HUDEP-2 (cell line): ENCODE measurements around the gene DPP9.

Experiments
- DNase-seq, 76 experiments: peaks; one replicate each; lab custom pipeline; 2025; ENCODE audit not compliant: unreplicated experiment in 76 of 76; lab: John Stamatoyannopoulos, UW

Gene DPP9

GRCh38 chr19:4742723-4743646 lies 19.3 kb upstream of the DPP9 start:
- DNase-seq: no peak

GRCh38 chr19:4740092-4740491 lies 16.4 kb upstream of the DPP9 start:
- DNase-seq: no peak

- no peak for DNase-seq
These were observed 15.1 kb upstream of the DPP9 start for GRCh38 chr19:4738734-4739133.

GRCh38 chr19:4737955-4738600 lies 14.4 kb upstream of the DPP9 start:
- DNase-seq: no peak

DNA sequence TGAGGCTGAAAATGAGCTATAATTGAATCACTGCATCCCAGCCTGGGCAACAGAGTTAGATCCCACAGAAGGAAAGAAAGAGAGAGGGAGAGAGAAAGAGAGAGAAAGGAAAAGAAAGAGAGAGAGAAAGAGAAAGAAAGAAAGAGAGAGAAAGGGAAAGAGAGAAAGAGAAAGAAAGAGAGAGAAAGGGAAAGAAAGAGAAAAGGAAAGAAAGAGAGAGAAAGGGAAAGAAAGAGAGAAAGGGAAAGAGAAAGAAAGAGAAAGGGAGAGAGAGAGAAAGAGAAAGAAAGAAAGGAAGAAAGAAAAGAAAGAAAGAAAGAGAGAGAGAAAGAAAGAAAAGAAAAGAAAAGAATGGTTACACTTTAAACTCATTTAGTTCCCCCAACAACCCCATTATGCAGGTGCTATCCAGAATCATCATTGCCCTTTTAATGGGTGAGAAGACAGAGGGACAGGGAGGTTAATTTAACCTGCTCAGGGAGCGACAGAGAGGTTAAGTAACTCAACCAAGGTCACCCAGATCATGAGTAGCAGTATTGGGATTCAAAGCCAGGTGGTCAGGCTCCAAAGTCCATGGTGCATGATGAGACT lies 10.2 kb upstream of the DPP9 start:
- DNase-seq: no peak

GRCh38 chr19:4732680-4733114 lies 9.1 kb upstream of the DPP9 start:
- DNase-seq: peak in 37 of 76 experiments; percentile 13 to 70 (median 39)

DNA sequence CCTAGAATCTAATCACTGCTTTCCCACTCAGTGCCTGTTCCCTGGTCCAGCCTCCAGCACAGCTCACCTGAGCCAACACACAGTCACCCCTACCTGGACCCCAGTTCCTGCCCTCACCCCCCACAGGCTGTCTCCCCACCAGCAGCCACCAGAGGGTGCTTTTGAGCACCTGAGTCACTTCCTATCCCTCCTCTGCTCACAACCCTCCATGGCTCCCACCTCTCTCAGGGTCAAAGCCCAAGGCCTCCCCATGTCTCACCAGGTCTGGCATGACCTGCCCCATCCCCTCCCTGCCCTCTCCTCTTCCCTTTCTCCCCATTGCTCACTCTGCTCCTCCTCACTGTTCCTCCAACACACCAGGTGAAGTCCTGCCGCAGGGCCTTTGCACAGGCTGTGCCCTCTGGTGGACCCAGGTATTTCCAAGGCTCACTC lies 7.1 kb upstream of the DPP9 start:
- DNase-seq: peak in 41 of 76 experiments; percentile 6 to 61 (median 34)

DNA sequence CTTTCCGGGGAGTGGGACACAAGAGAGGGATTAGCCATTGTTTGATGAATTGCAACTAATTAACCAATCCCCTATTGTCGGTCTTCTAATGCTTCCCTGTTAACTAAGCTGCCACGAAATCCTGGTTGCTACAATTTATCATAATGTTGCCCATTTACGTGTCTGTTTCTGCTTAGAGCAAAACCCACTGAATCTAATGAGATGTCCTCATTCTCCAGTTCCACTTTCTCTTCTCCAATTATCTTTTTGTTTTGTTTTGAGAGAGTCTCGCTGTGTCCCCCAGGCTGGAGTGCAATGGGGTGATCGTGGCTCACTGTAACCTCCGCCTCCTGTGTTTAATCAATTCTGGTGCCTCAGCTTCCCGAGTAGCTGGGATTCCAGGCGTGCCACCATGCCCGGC lies 5.2 kb upstream of the DPP9 start:
- DNase-seq: no peak

DNA sequence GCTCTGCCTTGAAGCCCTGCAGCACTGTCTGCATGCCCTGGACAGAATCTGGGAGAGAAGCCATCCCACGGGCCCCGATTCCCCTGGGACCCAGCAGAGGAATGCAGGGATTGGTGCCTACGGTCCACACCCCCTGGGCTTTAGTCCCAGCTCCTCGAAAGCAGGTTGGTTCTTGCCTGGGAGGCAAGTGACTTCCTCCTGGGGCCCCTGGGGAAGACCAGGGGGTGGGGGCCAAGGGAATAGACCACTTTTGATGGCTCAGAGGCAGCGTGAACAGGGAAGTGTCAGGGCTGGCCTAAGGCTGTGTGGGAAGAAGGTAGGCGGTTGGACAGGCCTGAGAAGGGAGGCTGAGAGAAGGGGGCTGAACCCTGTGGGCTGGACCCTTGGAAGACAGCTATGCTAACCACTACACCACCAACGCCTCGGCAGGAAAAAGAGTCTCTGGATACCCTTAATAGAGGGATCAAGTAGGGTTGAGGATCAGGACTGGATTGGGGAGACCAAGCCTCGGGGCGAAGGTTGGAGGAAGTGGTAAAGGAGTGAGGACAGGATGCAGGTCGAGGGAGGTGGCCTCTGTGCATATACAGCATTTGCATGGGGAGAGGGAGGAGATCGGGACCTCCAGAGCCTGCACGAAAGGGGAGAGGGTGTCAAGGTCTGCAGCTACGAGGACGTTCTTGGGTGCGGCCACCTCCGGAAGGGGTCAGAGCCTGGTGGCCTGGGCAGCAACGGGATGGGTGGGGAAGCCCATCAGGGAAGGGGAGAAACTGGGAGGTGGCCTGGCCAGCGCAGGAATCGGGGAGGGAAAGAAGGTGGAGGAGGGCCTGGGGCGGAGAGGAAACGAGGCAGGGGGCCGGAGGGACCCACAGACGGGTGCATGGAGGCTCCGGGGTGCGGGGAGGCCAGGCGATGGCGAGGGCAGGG lies 709 bp downstream of the DPP9 start:
- DNase-seq: peak in 6 of 76 experiments; percentile 8 to 36 (median 18)

GRCh38 chr19:4721196-4721595 lies 2.4 kb downstream of the DPP9 start:
- DNase-seq: no peak

DNA sequence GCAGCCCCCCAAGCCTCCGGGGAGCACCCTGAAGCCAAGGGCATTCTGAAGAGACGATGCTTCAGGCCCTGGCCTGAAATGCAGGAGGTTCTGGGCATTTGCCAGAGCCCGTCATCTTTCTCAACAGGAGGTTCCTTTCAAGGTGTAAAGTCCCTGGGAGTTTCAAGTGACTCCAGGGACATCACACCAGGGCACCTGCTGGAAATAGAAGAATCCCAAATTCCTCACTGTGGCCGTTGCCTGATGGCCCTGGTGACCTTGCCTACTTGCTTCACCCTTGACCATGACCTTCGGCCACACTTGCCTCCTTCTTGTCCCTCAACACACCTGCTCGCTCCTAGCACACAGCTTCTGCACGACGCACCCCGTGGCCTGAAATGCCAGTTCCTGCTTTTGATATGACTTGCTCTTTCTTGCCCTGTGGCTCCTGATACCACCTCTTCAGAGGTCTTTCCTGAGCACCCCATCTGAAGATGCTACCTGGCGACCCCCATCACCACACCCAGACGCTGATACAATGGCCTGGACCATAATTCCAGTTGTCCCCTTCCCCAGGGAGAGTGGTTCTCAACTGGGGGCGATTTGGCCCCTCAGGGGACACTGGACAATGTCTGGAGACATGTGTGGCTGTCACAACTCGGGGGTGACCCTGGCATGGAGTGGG lies 3.5 kb downstream of the DPP9 start:
- DNase-seq: no peak

- DNase-seq: no peak
These were observed 4.2 kb downstream of the DPP9 start for GRCh38 chr19:4719499-4719866.

DNA sequence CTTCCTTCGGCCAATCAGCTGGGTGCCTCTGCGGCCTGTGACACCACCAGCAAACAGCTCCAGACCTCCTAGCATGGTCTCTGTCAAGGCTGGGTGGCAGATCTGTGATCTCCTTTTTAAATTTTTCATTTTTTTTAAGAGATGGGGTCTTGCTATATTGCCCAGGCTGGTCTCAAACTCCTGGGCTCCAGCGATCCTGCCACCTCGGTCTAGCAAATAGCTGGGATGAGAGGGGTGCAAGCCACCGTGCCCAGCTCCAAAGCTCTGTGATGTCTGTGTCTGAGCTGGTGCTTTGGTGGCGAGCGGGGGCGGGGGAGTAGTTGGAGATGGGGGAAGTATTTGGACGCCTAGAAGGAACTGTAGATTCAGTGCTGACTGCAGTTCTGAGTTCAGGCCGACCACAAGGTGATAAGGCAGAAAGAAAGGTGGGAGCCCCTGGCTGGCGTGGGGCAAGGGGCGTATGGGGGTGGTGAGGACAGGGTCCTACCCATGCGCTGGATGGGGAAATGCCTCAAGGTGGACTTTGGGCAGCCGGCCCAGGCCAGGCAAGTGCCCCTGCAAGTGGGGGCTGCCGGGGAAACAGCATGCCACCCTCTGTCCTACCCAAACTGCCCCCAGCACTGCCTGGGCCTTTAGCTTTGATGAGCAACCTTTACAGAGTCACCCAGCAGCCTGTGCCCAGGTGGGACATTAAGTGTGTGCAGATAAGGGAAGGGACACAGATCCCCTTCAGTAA lies 5.5 kb downstream of the DPP9 start:
- DNase-seq: no peak

DNA sequence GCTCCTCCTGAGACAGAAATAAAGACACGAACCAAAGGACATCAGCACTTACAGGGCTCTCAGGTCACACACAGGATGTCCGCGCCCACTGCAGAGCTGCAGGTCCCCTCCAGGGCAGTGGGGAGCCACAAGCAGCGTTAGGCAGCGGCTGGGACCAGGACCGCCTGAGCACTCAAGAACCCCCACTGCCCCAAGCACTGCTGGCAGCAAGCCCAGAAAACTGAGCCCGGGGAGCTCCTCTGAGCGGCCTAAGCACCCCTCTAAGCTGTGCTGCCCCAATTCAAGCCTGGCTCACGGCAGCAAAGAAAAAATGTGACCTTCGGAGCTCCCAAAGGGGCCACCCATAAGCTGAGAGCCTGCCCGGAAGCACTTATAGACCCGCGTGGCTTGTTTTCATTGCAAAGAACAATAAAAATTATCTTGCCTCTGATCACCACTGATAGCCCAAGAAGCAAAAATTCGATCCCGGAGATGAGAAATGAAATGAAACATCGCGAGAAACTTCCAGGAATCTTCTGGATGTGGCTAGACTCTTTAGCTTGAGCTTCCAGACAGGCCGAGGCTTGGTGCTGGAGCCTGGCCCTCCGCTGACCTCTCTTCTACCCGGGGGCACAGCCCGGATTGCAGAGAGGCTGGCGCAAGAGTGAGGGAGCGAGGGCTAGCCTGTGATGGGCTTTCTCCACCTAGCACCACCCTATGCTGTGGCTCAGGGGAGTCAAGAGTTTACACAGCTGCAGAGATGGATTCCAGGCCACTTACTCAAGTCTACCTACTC lies 6.3 kb downstream of the DPP9 start:
- no peak for DNase-seq

DNA sequence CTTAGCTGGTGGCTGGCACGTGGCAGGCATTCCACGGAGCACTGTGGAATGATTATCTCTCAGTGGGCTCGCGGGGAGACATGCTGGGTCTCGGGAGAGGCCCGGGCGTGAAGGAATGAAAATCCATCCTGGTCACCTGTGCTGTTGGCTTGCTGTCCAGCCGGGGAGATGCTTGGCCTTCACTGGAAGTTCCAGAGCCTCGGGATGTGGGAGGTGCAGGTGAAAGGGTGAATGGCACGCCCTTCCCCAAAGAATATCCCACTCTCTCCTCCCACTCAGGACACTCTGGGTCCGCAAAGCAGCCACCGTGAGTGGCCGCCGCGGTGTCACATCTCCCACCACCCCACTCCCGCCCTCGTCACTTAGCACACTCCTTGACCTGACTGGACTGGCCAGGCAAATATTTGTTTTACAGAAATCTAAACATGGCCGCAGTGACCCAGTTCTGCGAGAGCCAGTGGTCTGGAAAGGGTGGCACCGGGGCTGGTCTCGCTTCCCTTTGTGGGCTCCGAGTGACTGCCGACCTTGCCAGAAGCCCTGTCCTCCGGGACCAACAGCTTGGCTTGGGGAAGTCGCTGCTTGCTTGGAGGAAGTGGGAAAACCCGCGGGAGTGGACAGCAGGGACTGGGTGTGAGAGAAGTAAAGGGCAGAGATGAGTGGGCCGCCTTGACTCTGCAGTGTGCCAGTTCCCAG lies 8.0 kb downstream of the DPP9 start:
- no peak for DNase-seq

DNA sequence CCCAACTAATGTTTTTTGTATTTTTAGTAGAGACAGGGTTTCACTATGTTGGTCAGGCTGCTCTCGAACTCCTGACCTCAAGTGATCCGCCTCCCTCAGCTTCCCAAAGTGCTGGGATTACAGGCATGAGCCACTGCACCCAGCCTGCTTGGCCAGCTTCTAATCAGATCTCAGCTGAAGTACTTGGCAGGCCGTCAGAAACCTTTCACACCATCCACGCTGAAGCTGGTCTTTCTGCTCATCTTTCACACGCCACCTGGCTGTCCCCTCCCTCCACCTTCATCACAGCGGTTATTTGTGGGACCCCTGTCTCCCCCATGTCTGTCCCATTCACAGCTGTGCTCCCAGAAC lies 8.5 kb downstream of the DPP9 start:
- peak in 7 of 76 experiments; percentile 9 to 23 (median 20) for DNase-seq

DNA sequence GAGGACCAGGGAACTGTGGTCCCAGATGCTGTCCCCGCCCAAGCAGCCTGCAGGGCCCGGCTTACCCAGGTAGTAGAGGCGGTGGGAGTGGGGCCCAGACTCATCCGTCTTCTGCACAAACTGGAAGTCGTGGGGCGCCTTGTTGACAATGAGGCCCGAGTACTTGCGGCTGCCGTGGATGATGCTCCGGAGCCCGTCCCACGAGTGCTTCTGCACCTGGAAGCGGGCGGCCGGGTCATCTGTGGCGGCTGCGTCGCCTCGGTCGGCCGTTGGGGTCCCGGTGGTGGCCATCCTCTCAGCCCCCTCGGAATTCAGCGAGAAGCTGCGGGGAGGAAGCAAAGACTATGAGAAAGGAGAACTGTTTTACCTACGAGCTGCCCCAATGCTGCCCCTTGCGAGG lies 9.6 kb downstream of the DPP9 start:
- DNase-seq: no peak

GRCh38 chr19:4713384-4713951 lies 10.2 kb downstream of the DPP9 start:
- no peak for DNase-seq
